Neural progenitor cell (in vitro differentiated cells): ENCODE data around the gene DNAJC18.

Experiments
- CTCF ChIP-seq: fragments of 200-600 bp; sonication (generic); IDR thresholded peaks from 2 replicates; pipeline ENCODE4 v1.5.1; 2017; ENCODE audit warnings: antibody characterized with exemption, mild to moderate bottlenecking
- EZH2 ChIP-seq: fragments of 200-600 bp; sonication (generic); IDR thresholded peaks from 2 replicates; pipeline ENCODE4 v1.6.1; 2017; ENCODE audit warnings: antibody characterized with exemption, mild to moderate bottlenecking, moderate library complexity

- no peak for TF ChIP-seq CTCF
- no peak for TF ChIP-seq EZH2
Observed at GRCh38 chr5:139361835-139362429, 77.4 kb downstream of the DNAJC18 start.
